Stomach (tissue), 9 donors: ENCODE results near the gene ZNF316. TPM values are rescaled to one million over a fixed set of nuclear protein-coding genes. Genes with fewer than 3 reads are reported as not detected.

Source experiments
- DNase-seq, 2 donors: peaks; one replicate each; pipeline versions ENCODE4 v3.0.0 to v3.0.0-alpha.2; 2013 to 2019
- H3K27ac ChIP-seq, 5 donors: fragments of 200-600 bp in 4 of 5; sonication (generic) in 4 of 5; one replicate each; pipeline ENCODE4 v1.5.1; 2013 to 2019; ENCODE audit warnings: mild to moderate bottlenecking in 1 of 5, moderate library complexity in 1 of 5
- H3K27me3 ChIP-seq, 3 donors: fragments of 200-600 bp; sonication (generic); one replicate each; pipeline ENCODE4 v1.5.1; 2017 to 2019; ENCODE audit warnings: mixed run types in 1 of 3
- H3K36me3 ChIP-seq, 4 donors: fragments of 200-600 bp; sonication (generic); 1 replicate in 3 of 4; 2 replicates in 1 of 4; pipeline ENCODE4 v1.5.1; 2016 to 2019
- H3K4me1 ChIP-seq, 4 donors: fragments of 200-600 bp; sonication (generic); one replicate each; pipeline ENCODE4 v1.5.1; 2016 to 2019
- H3K4me3 ChIP-seq, 4 donors: fragments of 200-600 bp; sonication (generic) in 3 of 4; one replicate each; pipeline ENCODE4 v1.5.1; 2016 to 2019; ENCODE audit warnings: mild to moderate bottlenecking in 1 of 4
- H3K9me3 ChIP-seq, 4 donors: fragments of 200-600 bp; sonication (generic); one replicate each; pipeline ENCODE4 v1.5.1; 2016 to 2019
- EP300 ChIP-seq: sonication (generic); formaldehyde crosslinking; IDR thresholded peaks from one replicate; pipeline ENCODE4 v1.6.1; 2017; ENCODE audit warnings: antibody characterized with exemption
- POLR2A ChIP-seq, 4 donors: fragments of 450-650 bp; IDR thresholded peaks; one replicate each; pipeline ENCODE4 v1.6.1; 2016; ENCODE audit warnings: antibody characterized with exemption in 4 of 4, control low read depth in 2 of 4, mild to moderate bottlenecking in 1 of 4, moderate library complexity in 1 of 4
- POLR2AphosphoS5 ChIP-seq, 3 donors: sonication (generic); formaldehyde crosslinking; IDR thresholded peaks; one replicate each; pipeline ENCODE4 v1.6.1; 2016; ENCODE audit warnings: antibody characterized with exemption in 3 of 3
- WGBS, 5 donors: extraction: QIAGEN DNeasy Blood & Tissue Kit in 3 of 5; methylation state at CpG; one replicate each; pipeline versions ENCODE4 v1.1.5 to v1.1.7; 2013 to 2018; 5-methylcytosine and 5-hydroxymethylcytosine counted together
- intact Hi-C: fragments of 100-400 bp; cut with DNase I; formaldehyde crosslinking; loops from one replicate; pipeline ENCODE4 v1.15.1; 2023; ENCODE audit warnings: low total_unique reads
- polyA plus RNA-seq, 3 donors: library from polyadenylated mRNA; stranded (reverse); fragments of 200-250 nt; gene quantifications; one replicate each; pipeline ENCODE4 v1.2.3, GENCODE V29; 2013
- total RNA-seq, 5 donors: library from RNA; depleted of rRNA; stranded (reverse); fragments of >200 nt; gene quantifications; one replicate each; pipeline versions ENCODE4 v1.1.0 to v1.2.3, GENCODE V29; 2014 to 2016
- TF ChIP-seq, protein P1 (sequence below), 7 experiments: fragments of 450-650 bp in 4 of 7; fragments of 200-600 bp in 3 of 7; sonication (generic) in 3 of 7; IDR thresholded peaks; one replicate each; pipeline ENCODE4 v1.5.1; 2016 to 2019; ENCODE audit warnings: antibody characterized with exemption in 7 of 7, control low read depth in 2 of 7, mild to moderate bottlenecking in 1 of 7
- donor health status: healthy with polysubstance abuse.
- donor health status: Bipolar disorder and iron deficiency.
- donor health status: healthy.

Gene ZNF316
- total and polyA plus RNA-seq, 8 donors: 7.2 to 62.6 (median 13.7) TPM

DNA sequence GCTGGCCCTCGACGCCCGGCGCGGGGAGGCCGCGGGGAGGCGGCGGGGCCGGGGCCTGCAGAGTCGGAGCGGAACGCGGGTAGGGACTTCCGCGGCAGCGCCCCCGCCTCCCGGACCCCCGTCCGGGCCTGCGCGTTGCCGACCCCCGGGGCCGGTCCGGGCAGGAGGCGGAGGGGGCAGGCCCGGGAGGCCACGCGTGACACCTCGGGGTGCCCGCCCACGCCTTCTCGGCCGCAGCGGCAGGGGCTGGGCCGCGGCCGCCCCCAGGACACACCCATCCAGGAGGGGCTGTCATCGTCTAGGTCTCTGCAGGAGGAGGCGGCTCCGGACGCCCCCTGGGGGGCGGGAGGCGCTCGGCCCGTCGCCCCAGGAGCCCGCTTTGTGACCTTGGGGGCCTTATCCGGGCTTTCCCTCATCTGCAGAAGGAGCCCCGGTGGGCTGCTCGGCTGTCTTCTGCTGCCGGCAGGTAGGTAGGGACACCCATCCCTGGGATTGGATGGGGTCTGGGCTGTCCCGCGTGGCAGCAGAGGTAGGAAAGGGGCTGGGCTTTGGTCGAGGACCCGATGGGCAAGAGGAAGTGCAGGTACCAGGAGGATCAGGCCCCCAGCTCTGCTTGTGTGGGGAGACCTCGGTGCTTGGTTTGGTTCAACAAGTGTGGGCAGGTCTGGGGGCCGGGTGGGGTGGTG is 569 bp downstream of the ZNF316 start:
- H3K4me3 ChIP-seq: peak overlapping the region; percentile 87 to 97 (median 94)
- no peak for TF ChIP-seq EP300
- no peak for TF ChIP-seq POLR2AphosphoS5 (IDR thresholded peaks at IDR 0.05)
- no peak for TF ChIP-seq POLR2A (IDR thresholded peaks at IDR 0.05)
- TF ChIP-seq, protein P1, sequence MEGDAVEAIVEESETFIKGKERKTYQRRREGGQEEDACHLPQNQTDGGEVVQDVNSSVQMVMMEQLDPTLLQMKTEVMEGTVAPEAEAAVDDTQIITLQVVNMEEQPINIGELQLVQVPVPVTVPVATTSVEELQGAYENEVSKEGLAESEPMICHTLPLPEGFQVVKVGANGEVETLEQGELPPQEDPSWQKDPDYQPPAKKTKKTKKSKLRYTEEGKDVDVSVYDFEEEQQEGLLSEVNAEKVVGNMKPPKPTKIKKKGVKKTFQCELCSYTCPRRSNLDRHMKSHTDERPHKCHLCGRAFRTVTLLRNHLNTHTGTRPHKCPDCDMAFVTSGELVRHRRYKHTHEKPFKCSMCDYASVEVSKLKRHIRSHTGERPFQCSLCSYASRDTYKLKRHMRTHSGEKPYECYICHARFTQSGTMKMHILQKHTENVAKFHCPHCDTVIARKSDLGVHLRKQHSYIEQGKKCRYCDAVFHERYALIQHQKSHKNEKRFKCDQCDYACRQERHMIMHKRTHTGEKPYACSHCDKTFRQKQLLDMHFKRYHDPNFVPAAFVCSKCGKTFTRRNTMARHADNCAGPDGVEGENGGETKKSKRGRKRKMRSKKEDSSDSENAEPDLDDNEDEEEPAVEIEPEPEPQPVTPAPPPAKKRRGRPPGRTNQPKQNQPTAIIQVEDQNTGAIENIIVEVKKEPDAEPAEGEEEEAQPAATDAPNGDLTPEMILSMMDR (IDR thresholded peaks at IDR 0.05): peak in 1 of 7 experiments; percentile 15
- no peaks in the 10 kb centered on the region for H3K27me3 ChIP-seq
- peaks cover 16 to 42% (median 30%) of the 10 kb centered on the region in 4 donors for H3K4me1 ChIP-seq
- H3K36me3 ChIP-seq: peaks cover 16 to 32% (median 30%) of the 10 kb centered on the region in 4 donors
- no peaks in the 10 kb centered on the region for H3K9me3 ChIP-seq
- DNase-seq: peak in 1 of 2 donors; percentile 70
- peak overlapping the region; percentile 1 to 90 (median 71) for H3K27ac ChIP-seq
- intact Hi-C loops: no loop called here
- WGBS, 5 donors: 1 to 6% (median 2%) methylated on average over 12 to 53 of the region's 60 CpGs

DNA sequence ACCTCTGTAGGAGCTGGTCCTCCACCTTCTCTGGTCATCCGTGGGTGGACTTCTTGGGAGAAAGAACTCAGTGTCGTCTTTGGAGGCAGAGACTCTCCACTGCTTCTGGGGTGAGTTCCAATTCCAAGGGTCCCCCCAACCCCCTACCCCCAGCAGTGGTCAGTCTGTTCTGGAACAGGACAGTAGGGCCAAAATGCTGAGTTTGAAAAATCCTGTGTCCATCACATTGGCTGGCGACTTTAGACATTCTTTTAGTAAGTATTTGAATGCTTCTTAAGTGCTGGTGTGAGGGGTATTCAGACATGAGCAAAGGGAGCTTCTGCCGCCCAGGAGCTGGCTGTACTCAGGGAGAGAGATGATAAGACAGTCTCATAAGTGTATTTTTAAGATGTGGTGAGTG is 1.9 kb downstream of the ZNF316 start:
- Histone ChIP-seq H3K36me3 (peaks cover 29 to 46% (median 44%) of the 10 kb centered on the region in 4 donors), H3K4me3 (peak overlapping the region in 3 of 4 donors; percentile 94 to 97 (median 95)), H3K4me1 (peaks cover 16 to 42% (median 30%) of the 10 kb centered on the region in 4 donors), H3K27me3 (no peaks in the 10 kb centered on the region), H3K27ac (no peak overlapping the region), H3K9me3 (no peaks in the 10 kb centered on the region)
- intact Hi-C loops: no loop called here
- 74 to 89% (median 83%) methylated on average over 4 of the region's 4 CpGs for WGBS, 5 donors
- TF ChIP-seq, protein P1 (IDR thresholded peaks at IDR 0.05): no peak
- TF ChIP-seq POLR2A (IDR thresholded peaks at IDR 0.05) (no peak), POLR2AphosphoS5 (IDR thresholded peaks at IDR 0.05) (no peak), EP300 (no peak)
- DNase-seq: no peak

DNA sequence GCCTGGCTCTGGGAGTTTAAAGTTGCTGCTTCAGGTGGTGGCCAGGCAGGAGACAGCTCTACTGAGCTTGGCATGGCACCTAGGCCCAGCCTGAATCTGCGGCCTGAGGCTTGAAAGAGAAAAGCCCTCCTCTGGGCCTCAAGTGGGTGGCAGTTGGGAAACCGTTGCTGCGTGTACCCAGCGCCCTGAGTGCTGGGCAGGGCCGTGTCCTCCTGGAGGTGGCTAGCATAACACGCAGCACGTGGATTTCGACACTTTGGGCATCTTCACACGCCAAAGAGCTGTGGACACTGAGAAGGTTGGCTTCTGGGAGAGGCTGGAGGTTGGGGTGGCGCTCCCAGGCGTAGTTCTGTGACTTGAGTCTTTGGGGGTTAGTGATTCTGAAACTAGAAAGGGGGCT is 2.5 kb downstream of the ZNF316 start:
- H3K9me3 ChIP-seq: no peaks in the 10 kb centered on the region
- TF ChIP-seq EP300 (no peak), POLR2AphosphoS5 (IDR thresholded peaks at IDR 0.05) (no peak), POLR2A (IDR thresholded peaks at IDR 0.05) (no peak)
- TF ChIP-seq, protein P1 (IDR thresholded peaks at IDR 0.05): no peak
- H3K4me1 ChIP-seq: peaks cover 16 to 42% (median 30%) of the 10 kb centered on the region in 4 donors
- no peak overlapping the region for H3K4me3 ChIP-seq
- no peak overlapping the region for H3K27ac ChIP-seq
- DNase-seq: no peak
- WGBS, 5 donors: 90 to 95% (median 94%) methylated on average over 11 of the region's 11 CpGs
- intact Hi-C loops: no loop called here
- H3K27me3 ChIP-seq: no peaks in the 10 kb centered on the region
- H3K36me3 ChIP-seq: peaks cover 33 to 52% (median 50%) of the 10 kb centered on the region in 4 donors

DNA sequence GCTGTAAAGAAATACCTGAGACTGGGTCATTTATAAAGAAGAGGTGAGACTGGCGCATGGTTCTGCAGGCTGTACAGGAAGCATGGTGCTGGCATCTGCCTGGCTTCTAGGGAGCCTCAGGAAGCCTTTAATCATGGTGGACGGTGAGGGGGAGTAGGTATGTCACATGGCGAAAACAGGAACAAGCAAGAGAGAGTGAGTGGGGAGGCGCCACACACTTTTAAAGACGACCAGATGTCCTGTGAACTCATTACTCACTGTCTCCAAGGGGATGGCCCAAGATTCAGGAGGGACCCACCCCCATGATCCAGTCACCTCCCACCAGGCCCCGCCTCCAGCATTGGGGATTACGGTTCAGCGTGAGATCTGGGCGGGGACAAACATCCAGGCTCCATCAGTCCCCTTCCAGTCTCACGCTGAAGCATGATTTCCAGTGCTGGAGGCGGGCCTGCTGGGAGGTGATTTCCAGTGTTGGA is 3.2 kb downstream of the ZNF316 start:
- TF ChIP-seq, protein P1 (IDR thresholded peaks at IDR 0.05): no peak
- TF ChIP-seq EP300: no peak
- TF ChIP-seq POLR2A (IDR thresholded peaks at IDR 0.05): no peak
- no peak for TF ChIP-seq POLR2AphosphoS5 (IDR thresholded peaks at IDR 0.05)
- WGBS, 5 donors: 69 to 77% (median 72%) methylated on average over 11 of the region's 11 CpGs
- Histone ChIP-seq H3K4me3 (no peak overlapping the region), H3K27me3 (no peaks in the 10 kb centered on the region), H3K36me3 (peaks cover 38 to 58% (median 56%) of the 10 kb centered on the region in 4 donors), H3K9me3 (no peaks in the 10 kb centered on the region), H3K4me1 (peaks cover 16 to 42% (median 30%) of the 10 kb centered on the region in 4 donors), H3K27ac (no peak overlapping the region)
- peak in 1 of 2 donors; percentile 52 for DNase-seq
- intact Hi-C loops: no loop called here
